WTC11 (cell line): ENCODE data around the gene CYSRT1. TPM values are rescaled to one million over a fixed set of nuclear protein-coding genes. Genes with fewer than 3 reads are reported as not detected.
A peak's percentile ranks its signal among the peaks of the same experiment; 100 is the strongest.

Experiments
- ATF1 ChIP-seq: sonication (generic); formaldehyde crosslinking; IDR thresholded peaks from 2 replicates; pipeline ENCODE4 v1.8.1; 2023; ENCODE audit warnings: mild to moderate bottlenecking, moderate library complexity, missing genetic modification reagents
- ATF6 ChIP-seq: sonication (generic); formaldehyde crosslinking; IDR thresholded peaks from 2 replicates; pipeline ENCODE4 v1.8.1; 2023; ENCODE audit warnings: mild to moderate bottlenecking, missing genetic modification reagents
- CDX4 ChIP-seq: fragments of 250-450 bp; sonication (Bioruptor Pico); IDR thresholded peaks from 2 replicates; pipeline ENCODE4 v1.9.0; 2021; ENCODE audit warnings: moderate library complexity, mild to moderate bottlenecking, inconsistent platforms, borderline replicate concordance
- FOXP4 ChIP-seq: sonication (generic); formaldehyde crosslinking; IDR thresholded peaks from 2 replicates; pipeline ENCODE4 v1.8.0; 2022; ENCODE audit warnings: mild to moderate bottlenecking, missing genetic modification reagents
- GTF2I ChIP-seq: fragments of 250-450 bp; sonication (Bioruptor Pico); conservative IDR thresholded peaks from 2 replicates; pipeline ENCODE4 v1.4.0; 2021; ENCODE audit warnings: mild to moderate bottlenecking
- NFE2L1 ChIP-seq: sonication (generic); formaldehyde crosslinking; IDR thresholded peaks from 2 replicates; pipeline ENCODE4 v1.8.1; 2023; ENCODE audit warnings: missing genetic modification reagents
- RORB ChIP-seq: fragments of 250-450 bp; sonication (Bioruptor Pico); IDR thresholded peaks from 2 replicates; pipeline ENCODE4 v1.9.0; 2021; ENCODE audit warnings: mild to moderate bottlenecking
- SMAD3 ChIP-seq: sonication (generic); formaldehyde crosslinking; IDR thresholded peaks from 2 replicates; pipeline ENCODE4 v1.8.0; 2022; ENCODE audit warnings: missing genetic modification reagents, mild to moderate bottlenecking, borderline replicate concordance
- TCF7 ChIP-seq: sonication (generic); formaldehyde crosslinking; IDR thresholded peaks from 2 replicates; pipeline ENCODE4 v1.8.0; 2022; ENCODE audit warnings: mild to moderate bottlenecking, low read depth, missing genetic modification reagents, moderate library complexity
- USF2 ChIP-seq: sonication (generic); formaldehyde crosslinking; IDR thresholded peaks from 2 replicates; pipeline ENCODE4 v1.8.1; 2023; ENCODE audit warnings: mild to moderate bottlenecking, missing genetic modification reagents, moderate library complexity
- ZNF263 ChIP-seq: sonication (generic); formaldehyde crosslinking; IDR thresholded peaks from 2 replicates; pipeline ENCODE4 v1.8.1; 2022; ENCODE audit warnings: low read depth, mild to moderate bottlenecking, moderate library complexity, missing genetic modification reagents
- total RNA-seq: library from RNA; stranded (reverse); gene quantifications from 3 replicates; pipeline ENCODE4 v1.2.3, GENCODE V29; 2021
- TF ChIP-seq, protein P1 (sequence below): sonication (generic); formaldehyde crosslinking; IDR thresholded peaks from 2 replicates; pipeline ENCODE4 v1.8.0; 2022; ENCODE audit warnings: missing genetic modification reagents
- TF ChIP-seq, protein P2 (sequence below): fragments of 250-450 bp; sonication (Bioruptor Pico); IDR thresholded peaks from 2 replicates; pipeline ENCODE4 v1.9.0; 2021; ENCODE audit warnings: mild to moderate bottlenecking, borderline replicate concordance
- TF ChIP-seq, protein P3 (sequence below): sonication (generic); formaldehyde crosslinking; IDR thresholded peaks from 2 replicates; pipeline ENCODE4 v1.8.0; 2023; ENCODE audit warnings: mild to moderate bottlenecking, missing genetic modification reagents
- TF ChIP-seq, protein P4 (sequence below): sonication (generic); formaldehyde crosslinking; conservative IDR thresholded peaks from 2 replicates; pipeline ENCODE4 v1.8.1; 2023; ENCODE audit warnings: mild to moderate bottlenecking, low read depth, missing genetic modification reagents, moderate library complexity
- TF ChIP-seq, protein P5 (sequence below): sonication (generic); formaldehyde crosslinking; IDR thresholded peaks from 2 replicates; pipeline ENCODE4 v1.8.0; 2023; ENCODE audit warnings: missing genetic modification reagents

CYSRT1 gene
- total RNA-seq, 1 experiment from 2014 or later, result 3.5 TPM

- TF ChIP-seq, protein P1, sequence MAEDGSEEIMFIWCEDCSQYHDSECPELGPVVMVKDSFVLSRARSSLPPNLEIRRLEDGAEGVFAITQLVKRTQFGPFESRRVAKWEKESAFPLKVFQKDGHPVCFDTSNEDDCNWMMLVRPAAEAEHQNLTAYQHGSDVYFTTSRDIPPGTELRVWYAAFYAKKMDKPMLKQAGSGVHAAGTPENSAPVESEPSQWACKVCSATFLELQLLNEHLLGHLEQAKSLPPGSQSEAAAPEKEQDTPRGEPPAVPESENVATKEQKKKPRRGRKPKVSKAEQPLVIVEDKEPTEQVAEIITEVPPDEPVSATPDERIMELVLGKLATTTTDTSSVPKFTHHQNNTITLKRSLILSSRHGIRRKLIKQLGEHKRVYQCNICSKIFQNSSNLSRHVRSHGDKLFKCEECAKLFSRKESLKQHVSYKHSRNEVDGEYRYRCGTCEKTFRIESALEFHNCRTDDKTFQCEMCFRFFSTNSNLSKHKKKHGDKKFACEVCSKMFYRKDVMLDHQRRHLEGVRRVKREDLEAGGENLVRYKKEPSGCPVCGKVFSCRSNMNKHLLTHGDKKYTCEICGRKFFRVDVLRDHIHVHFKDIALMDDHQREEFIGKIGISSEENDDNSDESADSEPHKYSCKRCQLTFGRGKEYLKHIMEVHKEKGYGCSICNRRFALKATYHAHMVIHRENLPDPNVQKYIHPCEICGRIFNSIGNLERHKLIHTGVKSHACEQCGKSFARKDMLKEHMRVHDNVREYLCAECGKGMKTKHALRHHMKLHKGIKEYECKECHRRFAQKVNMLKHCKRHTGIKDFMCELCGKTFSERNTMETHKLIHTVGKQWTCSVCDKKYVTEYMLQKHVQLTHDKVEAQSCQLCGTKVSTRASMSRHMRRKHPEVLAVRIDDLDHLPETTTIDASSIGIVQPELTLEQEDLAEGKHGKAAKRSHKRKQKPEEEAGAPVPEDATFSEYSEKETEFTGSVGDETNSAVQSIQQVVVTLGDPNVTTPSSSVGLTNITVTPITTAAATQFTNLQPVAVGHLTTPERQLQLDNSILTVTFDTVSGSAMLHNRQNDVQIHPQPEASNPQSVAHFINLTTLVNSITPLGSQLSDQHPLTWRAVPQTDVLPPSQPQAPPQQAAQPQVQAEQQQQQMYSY (CRISPR knock-in tag), result no peak
- TF ChIP-seq SMAD3 (CRISPR knock-in tag), result no peak
- TF ChIP-seq, protein P2, sequence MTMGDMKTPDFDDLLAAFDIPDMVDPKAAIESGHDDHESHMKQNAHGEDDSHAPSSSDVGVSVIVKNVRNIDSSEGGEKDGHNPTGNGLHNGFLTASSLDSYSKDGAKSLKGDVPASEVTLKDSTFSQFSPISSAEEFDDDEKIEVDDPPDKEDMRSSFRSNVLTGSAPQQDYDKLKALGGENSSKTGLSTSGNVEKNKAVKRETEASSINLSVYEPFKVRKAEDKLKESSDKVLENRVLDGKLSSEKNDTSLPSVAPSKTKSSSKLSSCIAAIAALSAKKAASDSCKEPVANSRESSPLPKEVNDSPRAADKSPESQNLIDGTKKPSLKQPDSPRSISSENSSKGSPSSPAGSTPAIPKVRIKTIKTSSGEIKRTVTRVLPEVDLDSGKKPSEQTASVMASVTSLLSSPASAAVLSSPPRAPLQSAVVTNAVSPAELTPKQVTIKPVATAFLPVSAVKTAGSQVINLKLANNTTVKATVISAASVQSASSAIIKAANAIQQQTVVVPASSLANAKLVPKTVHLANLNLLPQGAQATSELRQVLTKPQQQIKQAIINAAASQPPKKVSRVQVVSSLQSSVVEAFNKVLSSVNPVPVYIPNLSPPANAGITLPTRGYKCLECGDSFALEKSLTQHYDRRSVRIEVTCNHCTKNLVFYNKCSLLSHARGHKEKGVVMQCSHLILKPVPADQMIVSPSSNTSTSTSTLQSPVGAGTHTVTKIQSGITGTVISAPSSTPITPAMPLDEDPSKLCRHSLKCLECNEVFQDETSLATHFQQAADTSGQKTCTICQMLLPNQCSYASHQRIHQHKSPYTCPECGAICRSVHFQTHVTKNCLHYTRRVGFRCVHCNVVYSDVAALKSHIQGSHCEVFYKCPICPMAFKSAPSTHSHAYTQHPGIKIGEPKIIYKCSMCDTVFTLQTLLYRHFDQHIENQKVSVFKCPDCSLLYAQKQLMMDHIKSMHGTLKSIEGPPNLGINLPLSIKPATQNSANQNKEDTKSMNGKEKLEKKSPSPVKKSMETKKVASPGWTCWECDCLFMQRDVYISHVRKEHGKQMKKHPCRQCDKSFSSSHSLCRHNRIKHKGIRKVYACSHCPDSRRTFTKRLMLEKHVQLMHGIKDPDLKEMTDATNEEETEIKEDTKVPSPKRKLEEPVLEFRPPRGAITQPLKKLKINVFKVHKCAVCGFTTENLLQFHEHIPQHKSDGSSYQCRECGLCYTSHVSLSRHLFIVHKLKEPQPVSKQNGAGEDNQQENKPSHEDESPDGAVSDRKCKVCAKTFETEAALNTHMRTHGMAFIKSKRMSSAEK (CRISPR knock-in tag), result no peak
- no peak for TF ChIP-seq FOXP4
- TF ChIP-seq RORB, result no peak
- no peak for TF ChIP-seq ATF6 (CRISPR knock-in tag)
- TF ChIP-seq, protein P3, sequence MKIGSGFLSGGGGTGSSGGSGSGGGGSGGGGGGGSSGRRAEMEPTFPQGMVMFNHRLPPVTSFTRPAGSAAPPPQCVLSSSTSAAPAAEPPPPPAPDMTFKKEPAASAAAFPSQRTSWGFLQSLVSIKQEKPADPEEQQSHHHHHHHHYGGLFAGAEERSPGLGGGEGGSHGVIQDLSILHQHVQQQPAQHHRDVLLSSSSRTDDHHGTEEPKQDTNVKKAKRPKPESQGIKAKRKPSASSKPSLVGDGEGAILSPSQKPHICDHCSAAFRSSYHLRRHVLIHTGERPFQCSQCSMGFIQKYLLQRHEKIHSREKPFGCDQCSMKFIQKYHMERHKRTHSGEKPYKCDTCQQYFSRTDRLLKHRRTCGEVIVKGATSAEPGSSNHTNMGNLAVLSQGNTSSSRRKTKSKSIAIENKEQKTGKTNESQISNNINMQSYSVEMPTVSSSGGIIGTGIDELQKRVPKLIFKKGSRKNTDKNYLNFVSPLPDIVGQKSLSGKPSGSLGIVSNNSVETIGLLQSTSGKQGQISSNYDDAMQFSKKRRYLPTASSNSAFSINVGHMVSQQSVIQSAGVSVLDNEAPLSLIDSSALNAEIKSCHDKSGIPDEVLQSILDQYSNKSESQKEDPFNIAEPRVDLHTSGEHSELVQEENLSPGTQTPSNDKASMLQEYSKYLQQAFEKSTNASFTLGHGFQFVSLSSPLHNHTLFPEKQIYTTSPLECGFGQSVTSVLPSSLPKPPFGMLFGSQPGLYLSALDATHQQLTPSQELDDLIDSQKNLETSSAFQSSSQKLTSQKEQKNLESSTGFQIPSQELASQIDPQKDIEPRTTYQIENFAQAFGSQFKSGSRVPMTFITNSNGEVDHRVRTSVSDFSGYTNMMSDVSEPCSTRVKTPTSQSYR (CRISPR knock-in tag), result no peak
- peak; percentile 34 for TF ChIP-seq USF2
- TF ChIP-seq TCF7 (CRISPR knock-in tag), result no peak
- no peak for TF ChIP-seq GTF2I (CRISPR knock-in tag)
- TF ChIP-seq ZNF263 (CRISPR knock-in tag), result no peak
- TF ChIP-seq, protein P4, sequence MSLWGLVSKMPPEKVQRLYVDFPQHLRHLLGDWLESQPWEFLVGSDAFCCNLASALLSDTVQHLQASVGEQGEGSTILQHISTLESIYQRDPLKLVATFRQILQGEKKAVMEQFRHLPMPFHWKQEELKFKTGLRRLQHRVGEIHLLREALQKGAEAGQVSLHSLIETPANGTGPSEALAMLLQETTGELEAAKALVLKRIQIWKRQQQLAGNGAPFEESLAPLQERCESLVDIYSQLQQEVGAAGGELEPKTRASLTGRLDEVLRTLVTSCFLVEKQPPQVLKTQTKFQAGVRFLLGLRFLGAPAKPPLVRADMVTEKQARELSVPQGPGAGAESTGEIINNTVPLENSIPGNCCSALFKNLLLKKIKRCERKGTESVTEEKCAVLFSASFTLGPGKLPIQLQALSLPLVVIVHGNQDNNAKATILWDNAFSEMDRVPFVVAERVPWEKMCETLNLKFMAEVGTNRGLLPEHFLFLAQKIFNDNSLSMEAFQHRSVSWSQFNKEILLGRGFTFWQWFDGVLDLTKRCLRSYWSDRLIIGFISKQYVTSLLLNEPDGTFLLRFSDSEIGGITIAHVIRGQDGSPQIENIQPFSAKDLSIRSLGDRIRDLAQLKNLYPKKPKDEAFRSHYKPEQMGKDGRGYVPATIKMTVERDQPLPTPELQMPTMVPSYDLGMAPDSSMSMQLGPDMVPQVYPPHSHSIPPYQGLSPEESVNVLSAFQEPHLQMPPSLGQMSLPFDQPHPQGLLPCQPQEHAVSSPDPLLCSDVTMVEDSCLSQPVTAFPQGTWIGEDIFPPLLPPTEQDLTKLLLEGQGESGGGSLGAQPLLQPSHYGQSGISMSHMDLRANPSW (CRISPR knock-in tag), result no peak
- TF ChIP-seq CDX4 (CRISPR knock-in tag), result no peak
- TF ChIP-seq, protein P5, sequence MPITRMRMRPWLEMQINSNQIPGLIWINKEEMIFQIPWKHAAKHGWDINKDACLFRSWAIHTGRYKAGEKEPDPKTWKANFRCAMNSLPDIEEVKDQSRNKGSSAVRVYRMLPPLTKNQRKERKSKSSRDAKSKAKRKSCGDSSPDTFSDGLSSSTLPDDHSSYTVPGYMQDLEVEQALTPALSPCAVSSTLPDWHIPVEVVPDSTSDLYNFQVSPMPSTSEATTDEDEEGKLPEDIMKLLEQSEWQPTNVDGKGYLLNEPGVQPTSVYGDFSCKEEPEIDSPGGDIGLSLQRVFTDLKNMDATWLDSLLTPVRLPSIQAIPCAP (CRISPR knock-in tag), result no peak
- TF ChIP-seq NFE2L1 (CRISPR knock-in tag), result no peak
- TF ChIP-seq ATF1 (CRISPR knock-in tag), result no peak
Observed at GRCh38 chr9:137236238-137236935, 11.4 kb downstream of the CYSRT1 start (continued).
